SK-N-SH treated with all-trans-retinoic acid at 6 μM for 48 hours (cell line): ENCODE measurements around the gene POLDIP2.

ENCODE experiments used
- ARNTL ChIP-seq: fragments of 450-650 bp; formaldehyde crosslinking; IDR thresholded peaks from 2 replicates; pipeline ENCODE4 v1.5.0; 2020; ENCODE audit warnings: low read depth, mild to moderate bottlenecking, moderate library complexity, borderline replicate concordance
- ISL1 ChIP-seq: fragments of 250-450 bp; sonication (Bioruptor Pico); IDR thresholded peaks from 2 replicates; pipeline ENCODE4 v2.1.2; 2022; ENCODE audit warnings: mild to moderate bottlenecking, moderate library complexity
- RARB ChIP-seq: fragments of 250-450 bp; sonication (Bioruptor Pico); IDR thresholded peaks from 2 replicates; pipeline ENCODE4 v1.8.0; 2021; ENCODE audit warnings: mild to moderate bottlenecking, moderate library complexity
- TOX ChIP-seq: fragments of 250-450 bp; sonication (Bioruptor Pico); IDR thresholded peaks from 2 replicates; pipeline ENCODE4 v1.8.0; 2021; ENCODE audit warnings: mild to moderate bottlenecking, moderate library complexity, borderline replicate concordance
- ZFP30 ChIP-seq: fragments of 450-650 bp; formaldehyde crosslinking; IDR thresholded peaks from 2 replicates; pipeline ENCODE4 v1.5.0; 2022; ENCODE audit warnings: mild to moderate bottlenecking, moderate library complexity
- ZNF8 ChIP-seq: fragments of 450-650 bp; formaldehyde crosslinking; IDR thresholded peaks from 2 replicates; pipeline ENCODE4 v1.5.0; 2020; ENCODE audit warnings: mild to moderate bottlenecking, moderate library complexity
- TF ChIP-seq, protein P1 (sequence below): fragments of 250-450 bp; sonication (Bioruptor Pico); IDR thresholded peaks from 2 replicates; pipeline ENCODE4 v1.8.0; 2020; ENCODE audit warnings: mild to moderate bottlenecking, moderate library complexity, borderline replicate concordance
- TF ChIP-seq, protein P2 (sequence below): fragments of 250-450 bp; sonication (Bioruptor Pico); IDR thresholded peaks from 2 replicates; pipeline ENCODE4 v1.8.0; 2021; ENCODE audit warnings: low read depth, mild to moderate bottlenecking, moderate library complexity, borderline replicate concordance
- TF ChIP-seq, protein P3 (sequence below): fragments of 250-450 bp; sonication (Bioruptor Pico); IDR thresholded peaks from 2 replicates; pipeline ENCODE4 v1.5.1; 2020; ENCODE audit warnings: low read depth, mild to moderate bottlenecking, moderate library complexity
- TF ChIP-seq, protein P4 (sequence below): fragments of 250-450 bp; sonication (Bioruptor Pico); IDR thresholded peaks from 2 replicates; pipeline ENCODE4 v1.5.0; 2020; ENCODE audit warnings: mild to moderate bottlenecking, moderate library complexity

- no peak for TF ChIP-seq TOX (CRISPR knock-in tag)
- TF ChIP-seq, protein P1, sequence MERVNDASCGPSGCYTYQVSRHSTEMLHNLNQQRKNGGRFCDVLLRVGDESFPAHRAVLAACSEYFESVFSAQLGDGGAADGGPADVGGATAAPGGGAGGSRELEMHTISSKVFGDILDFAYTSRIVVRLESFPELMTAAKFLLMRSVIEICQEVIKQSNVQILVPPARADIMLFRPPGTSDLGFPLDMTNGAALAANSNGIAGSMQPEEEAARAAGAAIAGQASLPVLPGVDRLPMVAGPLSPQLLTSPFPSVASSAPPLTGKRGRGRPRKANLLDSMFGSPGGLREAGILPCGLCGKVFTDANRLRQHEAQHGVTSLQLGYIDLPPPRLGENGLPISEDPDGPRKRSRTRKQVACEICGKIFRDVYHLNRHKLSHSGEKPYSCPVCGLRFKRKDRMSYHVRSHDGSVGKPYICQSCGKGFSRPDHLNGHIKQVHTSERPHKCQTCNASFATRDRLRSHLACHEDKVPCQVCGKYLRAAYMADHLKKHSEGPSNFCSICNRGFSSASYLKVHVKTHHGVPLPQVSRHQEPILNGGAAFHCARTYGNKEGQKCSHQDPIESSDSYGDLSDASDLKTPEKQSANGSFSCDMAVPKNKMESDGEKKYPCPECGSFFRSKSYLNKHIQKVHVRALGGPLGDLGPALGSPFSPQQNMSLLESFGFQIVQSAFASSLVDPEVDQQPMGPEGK (CRISPR knock-in tag) = no peak
- TF ChIP-seq, protein P2, sequence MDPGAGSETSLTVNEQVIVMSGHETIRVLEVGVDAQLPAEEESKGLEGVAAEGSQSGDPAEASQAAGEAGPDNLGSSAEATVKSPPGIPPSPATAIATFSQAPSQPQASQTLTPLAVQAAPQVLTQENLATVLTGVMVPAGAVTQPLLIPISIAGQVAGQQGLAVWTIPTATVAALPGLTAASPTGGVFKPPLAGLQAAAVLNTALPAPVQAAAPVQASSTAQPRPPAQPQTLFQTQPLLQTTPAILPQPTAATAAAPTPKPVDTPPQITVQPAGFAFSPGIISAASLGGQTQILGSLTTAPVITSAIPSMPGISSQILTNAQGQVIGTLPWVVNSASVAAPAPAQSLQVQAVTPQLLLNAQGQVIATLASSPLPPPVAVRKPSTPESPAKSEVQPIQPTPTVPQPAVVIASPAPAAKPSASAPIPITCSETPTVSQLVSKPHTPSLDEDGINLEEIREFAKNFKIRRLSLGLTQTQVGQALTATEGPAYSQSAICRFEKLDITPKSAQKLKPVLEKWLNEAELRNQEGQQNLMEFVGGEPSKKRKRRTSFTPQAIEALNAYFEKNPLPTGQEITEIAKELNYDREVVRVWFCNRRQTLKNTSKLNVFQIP (CRISPR knock-in tag) = no peak
- no peak for TF ChIP-seq RARB (CRISPR knock-in tag)
- no peak for TF ChIP-seq ISL1 (CRISPR knock-in tag)
- TF ChIP-seq, protein P3, sequence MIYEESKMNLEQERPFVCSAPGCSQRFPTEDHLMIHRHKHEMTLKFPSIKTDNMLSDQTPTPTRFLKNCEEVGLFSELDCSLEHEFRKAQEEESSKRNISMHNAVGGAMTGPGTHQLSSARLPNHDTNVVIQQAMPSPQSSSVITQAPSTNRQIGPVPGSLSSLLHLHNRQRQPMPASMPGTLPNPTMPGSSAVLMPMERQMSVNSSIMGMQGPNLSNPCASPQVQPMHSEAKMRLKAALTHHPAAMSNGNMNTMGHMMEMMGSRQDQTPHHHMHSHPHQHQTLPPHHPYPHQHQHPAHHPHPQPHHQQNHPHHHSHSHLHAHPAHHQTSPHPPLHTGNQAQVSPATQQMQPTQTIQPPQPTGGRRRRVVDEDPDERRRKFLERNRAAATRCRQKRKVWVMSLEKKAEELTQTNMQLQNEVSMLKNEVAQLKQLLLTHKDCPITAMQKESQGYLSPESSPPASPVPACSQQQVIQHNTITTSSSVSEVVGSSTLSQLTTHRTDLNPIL (CRISPR knock-in tag) = no peak
- no peak for TF ChIP-seq ZNF8
- TF ChIP-seq ARNTL (CRISPR knock-in tag) = no peak
- TF ChIP-seq ZFP30 = no peak
- TF ChIP-seq, protein P4, sequence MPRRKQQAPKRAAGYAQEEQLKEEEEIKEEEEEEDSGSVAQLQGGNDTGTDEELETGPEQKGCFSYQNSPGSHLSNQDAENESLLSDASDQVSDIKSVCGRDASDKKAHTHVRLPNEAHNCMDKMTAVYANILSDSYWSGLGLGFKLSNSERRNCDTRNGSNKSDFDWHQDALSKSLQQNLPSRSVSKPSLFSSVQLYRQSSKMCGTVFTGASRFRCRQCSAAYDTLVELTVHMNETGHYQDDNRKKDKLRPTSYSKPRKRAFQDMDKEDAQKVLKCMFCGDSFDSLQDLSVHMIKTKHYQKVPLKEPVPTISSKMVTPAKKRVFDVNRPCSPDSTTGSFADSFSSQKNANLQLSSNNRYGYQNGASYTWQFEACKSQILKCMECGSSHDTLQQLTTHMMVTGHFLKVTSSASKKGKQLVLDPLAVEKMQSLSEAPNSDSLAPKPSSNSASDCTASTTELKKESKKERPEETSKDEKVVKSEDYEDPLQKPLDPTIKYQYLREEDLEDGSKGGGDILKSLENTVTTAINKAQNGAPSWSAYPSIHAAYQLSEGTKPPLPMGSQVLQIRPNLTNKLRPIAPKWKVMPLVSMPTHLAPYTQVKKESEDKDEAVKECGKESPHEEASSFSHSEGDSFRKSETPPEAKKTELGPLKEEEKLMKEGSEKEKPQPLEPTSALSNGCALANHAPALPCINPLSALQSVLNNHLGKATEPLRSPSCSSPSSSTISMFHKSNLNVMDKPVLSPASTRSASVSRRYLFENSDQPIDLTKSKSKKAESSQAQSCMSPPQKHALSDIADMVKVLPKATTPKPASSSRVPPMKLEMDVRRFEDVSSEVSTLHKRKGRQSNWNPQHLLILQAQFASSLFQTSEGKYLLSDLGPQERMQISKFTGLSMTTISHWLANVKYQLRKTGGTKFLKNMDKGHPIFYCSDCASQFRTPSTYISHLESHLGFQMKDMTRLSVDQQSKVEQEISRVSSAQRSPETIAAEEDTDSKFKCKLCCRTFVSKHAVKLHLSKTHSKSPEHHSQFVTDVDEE (CRISPR knock-in tag) = no peak
These were observed 27.1 kb upstream of the POLDIP2 start for GRCh38 chr17:28384281-28385036.
